Tibial nerve (tissue), 4 donors: Measurements from ENCODE around the gene DNAJC13. TPM values are rescaled to one million over a fixed set of nuclear protein-coding genes. Genes with fewer than 3 reads are reported as not detected.

Source experiments
- DNase-seq, 2 donors: peaks; one replicate each; pipeline ENCODE4 v3.0.0-alpha.2; 2019; ENCODE audit warnings: low spot score in 2 of 2
- H3K27ac ChIP-seq, 4 donors: fragments of 200-600 bp; sonication (generic) in 3 of 4; one replicate each; pipeline ENCODE4 v1.5.1; 2017 to 2019; ENCODE audit warnings: mild to moderate bottlenecking in 1 of 4
- H3K27me3 ChIP-seq, 2 donors: fragments of 200-600 bp; sonication (generic) in 1 of 2; one replicate each; pipeline versions ENCODE4 v1.5.1 to v1.6.0; 2017 to 2019
- H3K36me3 ChIP-seq, 3 donors: fragments of 200-600 bp; sonication (generic); one replicate each; pipeline ENCODE4 v1.5.1; 2018 to 2019
- H3K4me1 ChIP-seq, 4 donors: fragments of 200-600 bp; sonication (generic) in 3 of 4; one replicate each; pipeline ENCODE4 v1.5.1; 2017 to 2019
- H3K4me3 ChIP-seq, 4 donors: fragments of 200-600 bp; sonication (generic) in 3 of 4; one replicate each; pipeline ENCODE4 v1.5.1; 2017 to 2019; ENCODE audit warnings: mild to moderate bottlenecking in 1 of 4, moderate library complexity in 1 of 4
- H3K9me3 ChIP-seq, 4 donors: fragments of 200-600 bp; sonication (generic) in 3 of 4; one replicate each; pipeline ENCODE4 v1.5.1; 2017 to 2019
- EP300 ChIP-seq, 2 donors: sonication (generic); formaldehyde crosslinking; IDR thresholded peaks; one replicate each; pipeline ENCODE4 v1.6.1; 2017; ENCODE audit warnings: antibody characterized with exemption in 2 of 2, mild to moderate bottlenecking in 1 of 2
- POLR2A ChIP-seq, 2 donors: fragments of 450-650 bp; IDR thresholded peaks; one replicate each; pipeline ENCODE4 v1.6.1; 2017; ENCODE audit warnings: antibody characterized with exemption in 2 of 2, mild to moderate bottlenecking in 2 of 2, moderate library complexity in 2 of 2
- WGBS, 2 donors: methylation state at CpG; one replicate each; pipeline ENCODE4 v1.1.5; 2018; 5-methylcytosine and 5-hydroxymethylcytosine counted together
- total RNA-seq, 4 donors: library from RNA; depleted of rRNA; stranded (reverse); fragments of >200 nt; gene quantifications; one replicate each; pipeline ENCODE4 v1.1.0, GENCODE V29; 2016
- TF ChIP-seq, protein P1 (sequence below), 5 experiments: fragments of 200-600 bp in 3 of 5; fragments of 450-650 bp in 2 of 5; sonication (generic) in 3 of 5; IDR thresholded peaks; one replicate each; pipeline ENCODE4 v1.5.1; 2016 to 2019; ENCODE audit warnings: antibody characterized with exemption in 5 of 5, mild to moderate bottlenecking in 3 of 5, moderate library complexity in 2 of 5

The DNAJC13 gene
- total RNA-seq, 4 donors from 2014 or later: 43.3 to 62.8 (median 56.0) TPM

DNA sequence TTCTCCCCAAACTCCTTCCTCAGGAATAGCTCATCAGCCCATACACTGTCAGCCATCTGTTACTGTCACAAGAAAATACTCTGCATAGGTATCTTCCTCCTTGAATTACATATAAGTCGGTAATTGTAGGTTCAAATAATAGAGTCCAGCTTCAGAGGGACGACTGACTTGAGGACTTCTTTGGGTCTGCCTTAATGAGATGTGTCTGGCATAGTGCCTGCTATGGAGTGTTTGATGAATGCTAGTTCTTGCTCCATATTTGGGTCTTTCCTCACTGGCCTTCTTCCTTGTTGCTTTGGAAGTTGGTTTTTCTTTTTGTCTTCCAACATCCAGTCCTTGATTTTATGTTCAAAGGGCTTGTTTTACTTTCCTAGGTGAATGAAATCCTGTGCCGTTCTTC, 113.3 kb downstream of the DNAJC13 start:
- Histone ChIP-seq H3K27ac (no peak overlapping the region), H3K36me3 (peaks cover 4 to 99% (median 27%) of the 10 kb centered on the region in 3 donors), H3K4me1 (no peaks in the 10 kb centered on the region), H3K4me3 (no peak overlapping the region), H3K27me3 (no peaks in the 10 kb centered on the region), H3K9me3 (no peaks in the 10 kb centered on the region)
- TF ChIP-seq EP300 (IDR thresholded peaks at IDR 0.05): no peak
- no peak for TF ChIP-seq POLR2A (IDR thresholded peaks at IDR 0.05)
- TF ChIP-seq, protein P1, sequence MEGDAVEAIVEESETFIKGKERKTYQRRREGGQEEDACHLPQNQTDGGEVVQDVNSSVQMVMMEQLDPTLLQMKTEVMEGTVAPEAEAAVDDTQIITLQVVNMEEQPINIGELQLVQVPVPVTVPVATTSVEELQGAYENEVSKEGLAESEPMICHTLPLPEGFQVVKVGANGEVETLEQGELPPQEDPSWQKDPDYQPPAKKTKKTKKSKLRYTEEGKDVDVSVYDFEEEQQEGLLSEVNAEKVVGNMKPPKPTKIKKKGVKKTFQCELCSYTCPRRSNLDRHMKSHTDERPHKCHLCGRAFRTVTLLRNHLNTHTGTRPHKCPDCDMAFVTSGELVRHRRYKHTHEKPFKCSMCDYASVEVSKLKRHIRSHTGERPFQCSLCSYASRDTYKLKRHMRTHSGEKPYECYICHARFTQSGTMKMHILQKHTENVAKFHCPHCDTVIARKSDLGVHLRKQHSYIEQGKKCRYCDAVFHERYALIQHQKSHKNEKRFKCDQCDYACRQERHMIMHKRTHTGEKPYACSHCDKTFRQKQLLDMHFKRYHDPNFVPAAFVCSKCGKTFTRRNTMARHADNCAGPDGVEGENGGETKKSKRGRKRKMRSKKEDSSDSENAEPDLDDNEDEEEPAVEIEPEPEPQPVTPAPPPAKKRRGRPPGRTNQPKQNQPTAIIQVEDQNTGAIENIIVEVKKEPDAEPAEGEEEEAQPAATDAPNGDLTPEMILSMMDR (IDR thresholded peaks at IDR 0.05): no peak
- 82 to 87% methylated on average over 3 of the region's 3 CpGs for WGBS, 2 donors
- no peak for DNase-seq

DNA sequence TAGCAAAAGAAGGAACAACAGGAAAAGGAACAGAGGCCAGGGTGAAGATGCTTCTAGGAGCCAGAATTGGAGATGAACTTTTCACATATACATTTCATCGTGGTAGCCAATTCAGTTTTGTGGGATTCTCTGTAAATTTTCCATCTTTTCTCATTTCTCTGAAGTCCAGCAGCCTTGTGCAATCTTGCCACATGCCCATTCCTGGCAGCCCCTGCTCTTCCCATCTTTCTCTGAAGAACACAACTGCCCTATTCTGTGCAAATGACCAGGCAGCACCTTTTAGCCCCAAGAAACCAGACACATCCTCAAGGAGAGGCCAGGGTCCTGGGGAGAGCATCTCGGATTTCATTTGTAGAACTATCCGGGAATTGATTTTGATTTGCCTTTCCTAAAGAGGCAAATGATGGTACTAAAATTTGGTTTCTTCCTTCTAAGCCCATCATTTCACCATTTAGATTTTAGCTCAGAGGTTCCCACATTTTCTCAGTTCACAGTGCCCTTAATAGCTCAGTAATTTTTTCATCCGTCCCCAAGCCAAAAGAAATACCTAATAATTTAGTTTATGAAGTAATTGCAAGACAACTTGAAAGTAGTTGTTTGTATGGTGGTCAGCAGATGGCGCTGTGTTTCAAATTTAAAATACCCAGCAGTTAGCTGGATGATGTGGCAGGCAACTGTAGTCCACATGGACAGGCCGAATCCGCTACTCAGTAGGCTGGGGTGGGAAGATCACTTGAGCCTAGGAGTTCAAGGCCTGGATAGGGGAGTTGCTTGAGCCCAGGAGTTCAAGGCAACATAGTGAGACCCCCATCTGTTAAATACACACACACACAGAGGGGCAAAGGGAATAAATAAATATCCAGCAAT, 118.5 kb downstream of the DNAJC13 start:
- Histone ChIP-seq H3K27ac (peak overlapping the region in 1 of 4 donors; percentile 20), H3K4me3 (no peak overlapping the region), H3K36me3 (peaks cover 0 to 90% (median 6%) of the 10 kb centered on the region in 3 donors), H3K4me1 (no peaks in the 10 kb centered on the region), H3K27me3 (no peaks in the 10 kb centered on the region), H3K9me3 (no peaks in the 10 kb centered on the region)
- TF ChIP-seq POLR2A (IDR thresholded peaks at IDR 0.05) (no peak), EP300 (IDR thresholded peaks at IDR 0.05) (no peak)
- TF ChIP-seq, protein P1 (IDR thresholded peaks at IDR 0.05): peak; percentile 44 to 77 (median 61)
- WGBS, 2 donors: 54 to 57% methylated on average over 7 of the region's 7 CpGs
- peak; percentile 36 to 82 for DNase-seq

DNA sequence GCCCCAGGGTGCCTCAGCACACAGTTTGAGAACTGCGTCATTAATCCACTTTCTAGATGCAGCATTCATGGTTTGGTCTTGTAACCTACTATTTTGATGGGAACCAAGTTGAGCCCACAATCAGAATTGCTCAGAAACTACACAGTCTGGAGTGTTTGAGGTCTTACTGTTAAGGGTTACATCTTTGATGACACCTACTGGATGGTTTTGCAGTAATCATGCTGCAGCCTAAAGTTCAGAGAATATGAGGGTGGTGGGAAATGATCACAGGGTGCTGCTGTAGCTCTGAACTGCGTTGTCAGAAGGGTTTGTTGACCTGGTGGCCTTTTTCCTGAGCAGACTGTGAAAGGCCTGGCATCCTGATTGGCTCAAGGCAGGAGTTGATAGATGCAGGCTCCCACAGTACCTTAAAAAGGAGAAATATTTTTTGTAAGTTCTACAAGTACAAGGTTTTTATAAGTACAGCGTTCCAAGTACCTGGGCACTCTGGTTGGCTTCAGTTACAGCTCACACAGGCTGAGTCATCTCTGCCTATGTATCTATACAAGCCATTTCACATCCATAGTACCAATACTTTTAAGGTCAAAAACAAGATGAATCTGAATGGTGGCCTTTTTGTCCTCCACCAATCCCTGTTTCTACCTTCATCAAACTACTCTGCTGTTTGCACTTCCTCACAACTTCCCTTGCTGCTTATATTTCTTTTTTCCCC, 119.3 kb downstream of the DNAJC13 start:
- WGBS, 2 donors: 89 to 92% methylated on average over 3 of the region's 3 CpGs
- Histone ChIP-seq H3K4me1 (no peaks in the 10 kb centered on the region), H3K36me3 (peaks cover 0 to 90% (median 4%) of the 10 kb centered on the region in 3 donors), H3K4me3 (no peak overlapping the region), H3K27ac (peak overlapping the region in 1 of 4 donors; percentile 20), H3K9me3 (no peaks in the 10 kb centered on the region), H3K27me3 (no peaks in the 10 kb centered on the region)
- DNase-seq: no peak
- TF ChIP-seq POLR2A (IDR thresholded peaks at IDR 0.05) (no peak), EP300 (IDR thresholded peaks at IDR 0.05) (no peak)
- TF ChIP-seq, protein P1 (IDR thresholded peaks at IDR 0.05): no peak

DNA sequence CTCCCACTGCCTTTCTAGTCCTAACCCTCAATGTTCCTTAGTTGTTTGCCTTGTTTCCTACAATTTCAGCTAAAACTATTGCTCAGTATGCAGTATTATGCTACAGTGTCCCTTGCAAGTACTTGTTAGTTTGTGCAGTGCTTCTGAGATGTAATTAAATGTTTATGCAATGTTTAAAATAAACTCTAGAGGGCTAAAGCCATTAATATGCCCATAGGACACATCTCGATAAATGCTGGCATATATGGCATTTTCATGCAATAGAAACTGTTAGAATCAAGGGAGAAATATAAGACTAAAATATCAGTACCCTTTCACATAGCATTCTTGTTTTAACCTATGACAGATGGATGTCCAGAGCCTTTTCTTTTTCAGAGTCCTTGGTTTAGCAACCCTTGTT, 120.0 kb downstream of the DNAJC13 start:
- H3K27ac ChIP-seq: no peak overlapping the region
- no peak for TF ChIP-seq EP300 (IDR thresholded peaks at IDR 0.05)
- TF ChIP-seq, protein P1 (IDR thresholded peaks at IDR 0.05): no peak
- no peak overlapping the region for H3K4me3 ChIP-seq
- DNase-seq: no peak
- no peaks in the 10 kb centered on the region for H3K27me3 ChIP-seq
- H3K9me3 ChIP-seq: no peaks in the 10 kb centered on the region
- peaks cover 0 to 2% (median 0%) of the 10 kb centered on the region in 4 donors for H3K4me1 ChIP-seq
- WGBS, 2 donors: 75 to 87% methylated on average over 1 of the region's 1 CpG
- peaks cover 0 to 83% (median 4%) of the 10 kb centered on the region in 3 donors for H3K36me3 ChIP-seq

DNA sequence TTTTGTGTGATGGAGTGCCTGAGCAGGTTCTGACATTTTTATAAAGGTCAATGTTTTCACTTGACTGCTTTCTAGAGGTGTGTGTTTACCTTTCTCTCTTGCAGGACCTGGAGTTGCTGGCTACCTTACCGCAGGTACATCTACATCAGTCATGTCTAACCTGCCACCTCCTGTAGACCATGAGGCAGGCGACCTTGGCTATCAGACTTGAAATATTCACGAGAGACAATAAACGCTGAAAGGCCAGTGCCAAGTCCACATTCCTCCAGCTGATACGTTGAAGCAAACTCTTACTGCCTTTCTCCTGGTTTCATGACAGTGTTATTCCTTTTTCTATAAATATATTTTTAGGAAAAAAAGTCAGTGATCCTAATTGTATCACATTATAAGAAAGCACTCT, 120.8 kb downstream of the DNAJC13 start:
- peaks cover 0 to 75% (median 4%) of the 10 kb centered on the region in 3 donors for H3K36me3 ChIP-seq
- TF ChIP-seq, protein P1 (IDR thresholded peaks at IDR 0.05): no peak
- no peak for TF ChIP-seq POLR2A (IDR thresholded peaks at IDR 0.05)
- TF ChIP-seq EP300 (IDR thresholded peaks at IDR 0.05): no peak
- H3K27ac ChIP-seq: no peak overlapping the region
- H3K27me3 ChIP-seq: no peaks in the 10 kb centered on the region
- no peak overlapping the region for H3K4me3 ChIP-seq
- DNase-seq: no peak
- WGBS, 2 donors: 79 to 80% methylated on average over 5 of the region's 5 CpGs
- H3K9me3 ChIP-seq: no peaks in the 10 kb centered on the region
- H3K4me1 ChIP-seq: peaks cover 0 to 8% (median under 1%) of the 10 kb centered on the region in 4 donors
